Endodermal cell (in vitro differentiated cells): Measurements from ENCODE around the gene SPCS1. TPM values are rescaled to one million over a fixed set of nuclear protein-coding genes. Genes with fewer than 3 reads are reported as not detected.

Experiments
- DNase-seq: peaks from one replicate; pipeline ENCODE4 v3.0.0-alpha.2; 2017
- H3K27ac ChIP-seq: 2 replicates; pipeline ENCODE4 v1.5.1; 2013; ENCODE audit warnings: mild to moderate bottlenecking, low read depth, low read length, moderate library complexity
- H3K27me3 ChIP-seq: 2 replicates; pipeline ENCODE4 v1.6.1; 2013; ENCODE audit warnings: mild to moderate bottlenecking, low read length, moderate library complexity; ENCODE audit not compliant: insufficient read depth, control insufficient read depth, poor library complexity, severe bottlenecking
- H3K36me3 ChIP-seq: 2 replicates; pipeline ENCODE4 v1.7.0; 2013; ENCODE audit warnings: mild to moderate bottlenecking, low read length, moderate library complexity; ENCODE audit not compliant: control insufficient read depth, insufficient read depth
- H3K4me1 ChIP-seq: one replicate; pipeline ENCODE4 v1.7.0; 2013; ENCODE audit warnings: low read length; ENCODE audit not compliant: control insufficient read depth, insufficient read depth
- H3K4me3 ChIP-seq: 2 replicates; pipeline ENCODE4 v1.5.1; 2013; ENCODE audit warnings: mild to moderate bottlenecking, low read length, moderate library complexity
- H3K9ac ChIP-seq: 2 replicates; pipeline ENCODE4 v1.6.1; 2013; ENCODE audit warnings: mild to moderate bottlenecking, low read length, moderate library complexity; ENCODE audit not compliant: poor library complexity, severe bottlenecking; ENCODE audit errors: extremely low read depth
- H3K9me3 ChIP-seq: 2 replicates; pipeline ENCODE4 v1.6.1; 2013; ENCODE audit warnings: mild to moderate bottlenecking, low read length, moderate library complexity; ENCODE audit not compliant: control insufficient read depth
- H3K27ac Mint-ChIP-seq: 2 replicates; pipeline ENCODE4 v1.8.0; 2020; ENCODE audit warnings: mixed read lengths
- H3K27me3 Mint-ChIP-seq: 2 replicates; pipeline ENCODE4 v1.8.0; 2021; ENCODE audit warnings: mild to moderate bottlenecking, mixed read lengths; ENCODE audit not compliant: insufficient read depth
- H3K36me3 Mint-ChIP-seq: 2 replicates; pipeline ENCODE4 v1.8.0; 2020; ENCODE audit warnings: low read depth, mixed read lengths
- H3K4me1 Mint-ChIP-seq: 2 replicates; pipeline ENCODE4 v1.8.0; 2020; ENCODE audit warnings: mixed read lengths
- H3K4me3 Mint-ChIP-seq: 2 replicates; pipeline ENCODE4 v1.8.0; 2020; ENCODE audit warnings: mild to moderate bottlenecking, moderate library complexity, mixed read lengths
- H3K9me3 Mint-ChIP-seq: 2 replicates; pipeline ENCODE4 v1.8.0; 2020; ENCODE audit warnings: mild to moderate bottlenecking, mixed read lengths
- WGBS, 2 experiments: methylation state at CpG; one replicate each; pipeline versions ENCODE4 v1.1.5 to v1.1.7; 2013; ENCODE audit warnings: missing lambda C conversion rate in 2 of 2, mixed read lengths in 1 of 2; ENCODE audit not compliant: insufficient coverage in 1 of 2, insufficient read length in 1 of 2; 5-methylcytosine and 5-hydroxymethylcytosine counted together
- total RNA-seq, 2 donors: library from RNA; stranded (reverse); fragmentation: NEBNext Ultra II Directional in 1 of 2; extraction: Animal tissue kit (Norgen Biotek cat#: 25700) in 1 of 2; gene quantifications; 2 replicates in 1 of 2; 3 replicates in 1 of 2; pipeline ENCODE4 v1.2.1, GENCODE V29; 2021
- TF ChIP-seq, protein P1 (sequence below): fragments of 200-600 bp; sonication (generic); conservative IDR thresholded peaks from 2 replicates; pipeline ENCODE4 v1.5.0; 2021; ENCODE audit warnings: antibody characterized with exemption, mild to moderate bottlenecking

Gene SPCS1
- total RNA-seq, 2 donors from 2014 or later: 101 to 113 TPM

GRCh38 chr3:52733256-52733891, 27.5 kb downstream of the SPCS1 start:
- WGBS, 2 experiments: 86 to 92% methylated on average over 9 to 10 of the region's 10 CpGs
- H3K36me3 Mint-ChIP-seq: peaks cover 93% of the 10 kb centered on the region
- no peak overlapping the region for H3K4me3 Mint-ChIP-seq
- no peak overlapping the region for H3K27ac Mint-ChIP-seq
- no peak overlapping the region for H3K4me3 ChIP-seq
- H3K27ac ChIP-seq: no peak overlapping the region
- peaks cover 54% of the 10 kb centered on the region for H3K9me3 ChIP-seq
- H3K4me1 ChIP-seq: no peaks in the 10 kb centered on the region
- no peaks in the 10 kb centered on the region for H3K4me1 Mint-ChIP-seq
- peaks cover 89% of the 10 kb centered on the region for H3K36me3 ChIP-seq
- peaks cover 24% of the 10 kb centered on the region for H3K9me3 Mint-ChIP-seq
- no peak for DNase-seq
- TF ChIP-seq, protein P1, sequence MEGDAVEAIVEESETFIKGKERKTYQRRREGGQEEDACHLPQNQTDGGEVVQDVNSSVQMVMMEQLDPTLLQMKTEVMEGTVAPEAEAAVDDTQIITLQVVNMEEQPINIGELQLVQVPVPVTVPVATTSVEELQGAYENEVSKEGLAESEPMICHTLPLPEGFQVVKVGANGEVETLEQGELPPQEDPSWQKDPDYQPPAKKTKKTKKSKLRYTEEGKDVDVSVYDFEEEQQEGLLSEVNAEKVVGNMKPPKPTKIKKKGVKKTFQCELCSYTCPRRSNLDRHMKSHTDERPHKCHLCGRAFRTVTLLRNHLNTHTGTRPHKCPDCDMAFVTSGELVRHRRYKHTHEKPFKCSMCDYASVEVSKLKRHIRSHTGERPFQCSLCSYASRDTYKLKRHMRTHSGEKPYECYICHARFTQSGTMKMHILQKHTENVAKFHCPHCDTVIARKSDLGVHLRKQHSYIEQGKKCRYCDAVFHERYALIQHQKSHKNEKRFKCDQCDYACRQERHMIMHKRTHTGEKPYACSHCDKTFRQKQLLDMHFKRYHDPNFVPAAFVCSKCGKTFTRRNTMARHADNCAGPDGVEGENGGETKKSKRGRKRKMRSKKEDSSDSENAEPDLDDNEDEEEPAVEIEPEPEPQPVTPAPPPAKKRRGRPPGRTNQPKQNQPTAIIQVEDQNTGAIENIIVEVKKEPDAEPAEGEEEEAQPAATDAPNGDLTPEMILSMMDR: no peak
- no peaks in the 10 kb centered on the region for H3K27me3 ChIP-seq
- no peak overlapping the region for H3K9ac ChIP-seq
- H3K27me3 Mint-ChIP-seq: no peaks in the 10 kb centered on the region

- H3K4me3 Mint-ChIP-seq: no peak overlapping the region
- no peaks in the 10 kb centered on the region for H3K4me1 Mint-ChIP-seq
- no peaks in the 10 kb centered on the region for H3K27me3 Mint-ChIP-seq
- 93% methylated on average over 1 of the region's 1 CpG; no CpG with 5 or more reads in 1 of the 2 experiments for WGBS, 2 experiments
- Histone ChIP-seq H3K36me3 (peaks cover 88% of the 10 kb centered on the region), H3K27ac (no peak overlapping the region), H3K4me3 (no peak overlapping the region), H3K27me3 (no peaks in the 10 kb centered on the region), H3K9ac (no peak overlapping the region), H3K9me3 (peaks cover 7% of the 10 kb centered on the region), H3K4me1 (no peaks in the 10 kb centered on the region)
- DNase-seq: no peak
- H3K36me3 Mint-ChIP-seq: peaks cover 79% of the 10 kb centered on the region
- H3K9me3 Mint-ChIP-seq: no peaks in the 10 kb centered on the region
- no peak overlapping the region for H3K27ac Mint-ChIP-seq
- TF ChIP-seq, protein P1: no peak
Measured at GRCh38 chr3:52739730-52740129, 33.8 kb downstream of the SPCS1 start.

GRCh38 chr3:52742418-52743041, 36.6 kb downstream of the SPCS1 start:
- WGBS, 2 experiments: 89 to 96% methylated on average over 3 of the region's 3 CpGs
- Mint-ChIP-seq H3K27me3 (no peaks in the 10 kb centered on the region), H3K4me1 (no peaks in the 10 kb centered on the region), H3K9me3 (no peaks in the 10 kb centered on the region), H3K4me3 (no peak overlapping the region), H3K36me3 (peaks cover 74% of the 10 kb centered on the region), H3K27ac (no peak overlapping the region)
- no peak for DNase-seq
- TF ChIP-seq, protein P1: peak; percentile 75
- peaks cover 86% of the 10 kb centered on the region for H3K36me3 ChIP-seq
- H3K27ac ChIP-seq: no peak overlapping the region
- no peaks in the 10 kb centered on the region for H3K27me3 ChIP-seq
- H3K9me3 ChIP-seq: peaks cover 7% of the 10 kb centered on the region
- H3K4me3 ChIP-seq: no peak overlapping the region
- no peak overlapping the region for H3K9ac ChIP-seq
- no peaks in the 10 kb centered on the region for H3K4me1 ChIP-seq
